ENCODE results near the gene SAMD7.

GRCh38 chr3:169907476-169907875 is 3.9 kb upstream of the SAMD7 start:
- no peak for TF ChIP-seq TAF1 (IDR thresholded peaks at IDR 0.05; ENCODE audit: borderline replicate concordance, low read depth, low read length)
- no peak for TF ChIP-seq POLR2A (IDR thresholded peaks at IDR 0.05; ENCODE audit: low read depth, low read length)
